Cardiac fibroblast (primary cell): ENCODE measurements around the gene CTIF.
A peak's percentile ranks its signal among the peaks of the same experiment; 100 is the strongest.

Experiments
- DNase-seq, 2 donors: peaks; one replicate each; pipeline versions ENCODE4 v3.0.0 to v3.0.0-alpha.2; 2010; ENCODE audit warnings: low read depth in 2 of 2
- H3K4me3 ChIP-seq, 2 donors: replicated peaks in 1 of 2; 1 replicate in 1 of 2; 2 replicates in 1 of 2; pipeline ENCODE4 v1.5.1; 2011; ENCODE audit warnings: low read depth in 2 of 2, low read length in 2 of 2, mild to moderate bottlenecking in 2 of 2, moderate library complexity in 1 of 2
- CTCF ChIP-seq: IDR thresholded peaks from one replicate; pipeline ENCODE4 v1.5.1; 2011; ENCODE audit warnings: low read depth, mild to moderate bottlenecking, low read length, inconsistent platforms

The CTIF gene

DNA sequence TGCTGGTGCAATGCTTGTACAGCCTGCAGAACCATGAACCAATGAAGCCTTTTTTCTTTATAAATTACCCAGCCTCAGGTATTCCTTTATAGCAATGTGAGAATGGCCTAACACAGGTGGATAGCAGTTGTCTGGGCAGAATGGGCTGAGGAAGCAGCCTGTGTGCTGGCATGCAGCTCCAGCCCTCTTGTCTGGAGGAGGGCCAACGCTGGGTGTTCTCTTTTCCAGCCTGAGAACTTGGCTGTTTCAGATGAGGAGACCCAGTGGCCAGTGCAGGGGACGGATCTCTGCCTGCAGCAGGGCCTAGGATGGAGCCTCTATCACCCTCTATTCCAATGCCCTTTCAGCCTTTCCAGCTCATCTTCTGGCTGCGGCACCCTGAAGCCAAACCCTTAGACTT is 58.8 kb downstream of the CTIF start:
- no peak overlapping the region for H3K4me3 ChIP-seq
- DNase-seq = no peak
- TF ChIP-seq CTCF = no peak

DNA sequence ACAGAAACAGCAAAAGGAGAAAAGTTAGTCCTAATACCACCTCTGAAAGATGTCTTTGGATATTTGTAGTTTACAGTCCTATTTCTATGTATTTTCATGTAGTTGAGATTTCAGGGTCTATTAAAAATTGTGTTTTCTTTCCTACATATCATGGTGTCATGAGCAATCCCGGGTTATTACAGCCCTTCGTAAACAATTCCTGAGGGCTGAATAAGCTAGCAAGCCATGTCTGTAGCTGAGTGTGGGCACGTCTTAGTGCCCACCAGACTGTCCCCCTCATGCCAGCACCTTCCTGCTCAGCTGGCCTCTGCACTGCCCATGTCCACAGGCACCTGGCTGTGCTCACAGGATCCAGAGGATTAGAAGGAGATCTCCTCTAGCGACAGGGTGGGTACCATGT is 60.6 kb downstream of the CTIF start:
- TF ChIP-seq CTCF = no peak

DNA sequence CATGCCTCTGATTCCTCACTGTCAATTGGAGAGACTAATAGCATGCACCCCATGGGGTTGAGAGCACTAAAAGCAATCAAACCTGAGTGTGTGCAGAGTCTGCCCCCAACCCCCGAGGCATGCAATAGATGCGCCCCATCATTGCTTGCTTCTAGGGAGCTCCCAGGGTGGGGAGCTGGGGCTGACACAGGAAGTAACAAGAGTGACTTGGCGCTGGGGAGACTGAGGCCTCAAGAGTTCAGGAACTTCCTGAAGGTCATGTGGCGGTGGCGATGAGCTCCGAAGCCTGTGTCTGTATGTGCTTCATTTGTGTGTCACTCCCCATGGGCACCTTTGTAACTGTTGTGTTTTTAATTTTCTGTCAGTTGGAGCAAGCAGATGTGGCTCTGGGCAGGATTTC is 61.2 kb downstream of the CTIF start:
- TF ChIP-seq CTCF = no peak
- no peak overlapping the region for H3K4me3 ChIP-seq
- DNase-seq = no peak

More for the DNA sequence above, 60.6 kb downstream of the CTIF start:
- DNase-seq = no peak
- H3K4me3 ChIP-seq = no peak overlapping the region

- peak in 1 of 2 donors; percentile 17 for DNase-seq
- no peak for TF ChIP-seq CTCF
- no peak overlapping the region for H3K4me3 ChIP-seq
Observed at GRCh38 chr18:48600456-48601090, 61.7 kb downstream of the CTIF start.

- TF ChIP-seq CTCF = no peak
- DNase-seq = no peak
- H3K4me3 ChIP-seq = no peak overlapping the region
Observed at GRCh38 chr18:48601343-48601742, 62.5 kb downstream of the CTIF start.

DNA sequence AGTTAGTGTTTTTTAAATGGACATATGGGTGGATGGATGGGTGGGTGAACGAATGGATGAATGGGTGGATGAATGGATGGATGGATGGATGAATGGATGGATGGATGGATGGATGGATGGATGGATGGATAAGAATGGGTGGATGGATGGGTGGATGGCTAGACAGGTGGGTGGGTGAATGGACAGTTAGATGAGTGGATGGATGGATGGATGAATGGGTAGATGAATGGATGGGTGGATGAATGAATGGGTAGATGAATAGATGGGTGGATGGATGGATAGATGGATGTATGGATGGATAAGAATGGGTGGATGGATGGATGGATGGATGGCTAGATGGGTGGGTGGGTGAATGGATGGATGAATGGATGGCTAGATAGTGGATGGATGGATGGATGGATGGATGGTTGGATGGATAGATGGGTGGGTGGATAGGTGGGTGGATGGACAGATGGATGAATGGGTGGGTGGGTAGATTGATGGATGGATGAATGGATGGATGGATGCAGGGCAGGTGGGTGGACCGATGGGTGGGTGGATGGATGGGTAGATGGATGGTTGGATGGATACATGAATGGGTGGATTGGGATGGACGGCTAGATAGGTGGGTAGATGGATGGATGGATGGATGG is 64.0 kb downstream of the CTIF start:
- no peak for DNase-seq
- TF ChIP-seq CTCF = no peak
- H3K4me3 ChIP-seq = no peak overlapping the region
